ENCODE measurements around the gene FBXO22. TPM values are rescaled to one million over a fixed set of nuclear protein-coding genes. Genes with fewer than 3 reads are reported as not detected.

FBXO22 gene
- total RNA-seq, 1 donor from 2014 or later: 40.6 TPM

DNA sequence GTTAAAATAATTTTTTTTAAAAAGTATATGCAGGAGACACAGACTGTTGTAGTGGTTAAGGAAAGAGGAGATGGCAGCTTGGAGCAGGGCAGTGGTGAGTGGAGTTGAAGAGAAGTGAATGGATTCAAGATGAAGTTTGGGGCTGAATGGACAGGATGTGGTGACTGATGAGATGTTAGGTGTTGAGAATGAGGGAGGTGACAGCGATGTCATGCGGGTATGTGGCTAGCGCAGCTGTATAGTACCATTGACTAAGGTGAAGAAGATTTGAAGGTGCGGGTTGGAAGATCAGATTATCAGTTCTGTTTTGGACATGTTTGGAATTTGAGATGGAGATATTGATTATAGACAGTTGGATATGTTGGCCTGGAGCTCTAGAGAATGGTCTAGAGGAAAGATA lies 20.1 kb downstream of the FBXO22 start:
- DNase-seq (ENCODE audit: low spot score in 2 of 2, unreplicated experiment in 2 of 2): no peak
- TF ChIP-seq, protein P1, sequence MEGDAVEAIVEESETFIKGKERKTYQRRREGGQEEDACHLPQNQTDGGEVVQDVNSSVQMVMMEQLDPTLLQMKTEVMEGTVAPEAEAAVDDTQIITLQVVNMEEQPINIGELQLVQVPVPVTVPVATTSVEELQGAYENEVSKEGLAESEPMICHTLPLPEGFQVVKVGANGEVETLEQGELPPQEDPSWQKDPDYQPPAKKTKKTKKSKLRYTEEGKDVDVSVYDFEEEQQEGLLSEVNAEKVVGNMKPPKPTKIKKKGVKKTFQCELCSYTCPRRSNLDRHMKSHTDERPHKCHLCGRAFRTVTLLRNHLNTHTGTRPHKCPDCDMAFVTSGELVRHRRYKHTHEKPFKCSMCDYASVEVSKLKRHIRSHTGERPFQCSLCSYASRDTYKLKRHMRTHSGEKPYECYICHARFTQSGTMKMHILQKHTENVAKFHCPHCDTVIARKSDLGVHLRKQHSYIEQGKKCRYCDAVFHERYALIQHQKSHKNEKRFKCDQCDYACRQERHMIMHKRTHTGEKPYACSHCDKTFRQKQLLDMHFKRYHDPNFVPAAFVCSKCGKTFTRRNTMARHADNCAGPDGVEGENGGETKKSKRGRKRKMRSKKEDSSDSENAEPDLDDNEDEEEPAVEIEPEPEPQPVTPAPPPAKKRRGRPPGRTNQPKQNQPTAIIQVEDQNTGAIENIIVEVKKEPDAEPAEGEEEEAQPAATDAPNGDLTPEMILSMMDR (IDR thresholded peaks at IDR 0.05; ENCODE audit: unreplicated experiment): no peak
- Mint-ChIP-seq H3K27ac (no peak overlapping the region), H3K4me3 (no peak overlapping the region), H3K36me3 (peaks cover 17% of the 10 kb centered on the region), H3K4me1 (peaks cover 9% of the 10 kb centered on the region), H3K9me3 (no peaks in the 10 kb centered on the region), H3K27me3 (ENCODE audit: low read depth) (no peaks in the 10 kb centered on the region)

DNA sequence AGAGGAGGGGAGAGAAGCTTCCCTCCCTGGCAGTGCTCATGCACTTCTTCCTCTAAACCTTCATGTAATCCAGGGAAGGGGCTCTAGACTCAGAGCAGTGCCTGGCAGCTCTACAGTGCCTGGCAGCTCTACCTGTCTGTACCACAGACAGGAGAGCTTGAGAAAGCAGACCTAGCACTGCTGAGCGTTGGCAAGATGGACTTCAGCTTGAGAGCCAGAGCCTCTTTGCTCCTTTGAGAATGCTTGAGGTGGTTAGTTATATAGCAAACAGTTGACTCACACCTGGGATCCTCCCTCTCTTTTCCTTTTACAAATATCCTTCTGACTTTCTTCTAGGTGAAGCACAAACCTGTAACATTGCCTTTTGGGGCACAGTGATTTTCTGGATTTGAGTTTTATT lies 20.9 kb downstream of the FBXO22 start:
- no peak for DNase-seq (ENCODE audit: low spot score in 2 of 2, unreplicated experiment in 2 of 2)
- H3K4me3 Mint-ChIP-seq: no peak overlapping the region
- H3K27ac Mint-ChIP-seq: no peak overlapping the region
- H3K4me1 Mint-ChIP-seq: peaks cover 9% of the 10 kb centered on the region
- TF ChIP-seq, protein P1 (IDR thresholded peaks at IDR 0.05; ENCODE audit: unreplicated experiment): no peak
- H3K27me3 Mint-ChIP-seq (ENCODE audit: low read depth): no peaks in the 10 kb centered on the region
- peaks cover 17% of the 10 kb centered on the region for H3K36me3 Mint-ChIP-seq
- H3K9me3 Mint-ChIP-seq: no peaks in the 10 kb centered on the region

DNA sequence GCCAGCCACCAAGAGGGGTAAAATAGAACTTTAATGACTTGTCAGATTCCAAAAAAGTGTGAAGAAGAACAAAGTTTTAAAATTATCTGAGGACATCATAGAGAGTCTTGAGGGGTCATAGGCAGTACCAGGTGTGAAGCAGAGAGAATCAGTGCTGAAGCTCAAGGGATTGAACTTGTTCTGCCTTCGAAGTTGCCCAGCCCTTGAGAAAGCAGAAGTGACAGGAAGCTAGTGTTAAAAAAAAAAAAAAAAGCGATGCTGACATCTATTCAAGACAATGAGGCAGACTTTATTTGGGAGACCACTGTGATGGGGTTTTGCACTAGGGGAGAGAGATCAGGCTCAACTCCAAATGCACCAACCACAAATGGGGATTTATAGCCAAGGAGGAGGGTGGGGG lies 21.8 kb downstream of the FBXO22 start:
- H3K4me1 Mint-ChIP-seq: peaks cover 16% of the 10 kb centered on the region
- H3K4me3 Mint-ChIP-seq: no peak overlapping the region
- TF ChIP-seq, protein P1 (IDR thresholded peaks at IDR 0.05; ENCODE audit: unreplicated experiment): no peak
- DNase-seq (ENCODE audit: low spot score in 2 of 2, unreplicated experiment in 2 of 2): no peak
- H3K27ac Mint-ChIP-seq: no peak overlapping the region
- H3K36me3 Mint-ChIP-seq: peaks cover 14% of the 10 kb centered on the region
- no peaks in the 10 kb centered on the region for H3K27me3 Mint-ChIP-seq (ENCODE audit: low read depth)
- no peaks in the 10 kb centered on the region for H3K9me3 Mint-ChIP-seq

DNA sequence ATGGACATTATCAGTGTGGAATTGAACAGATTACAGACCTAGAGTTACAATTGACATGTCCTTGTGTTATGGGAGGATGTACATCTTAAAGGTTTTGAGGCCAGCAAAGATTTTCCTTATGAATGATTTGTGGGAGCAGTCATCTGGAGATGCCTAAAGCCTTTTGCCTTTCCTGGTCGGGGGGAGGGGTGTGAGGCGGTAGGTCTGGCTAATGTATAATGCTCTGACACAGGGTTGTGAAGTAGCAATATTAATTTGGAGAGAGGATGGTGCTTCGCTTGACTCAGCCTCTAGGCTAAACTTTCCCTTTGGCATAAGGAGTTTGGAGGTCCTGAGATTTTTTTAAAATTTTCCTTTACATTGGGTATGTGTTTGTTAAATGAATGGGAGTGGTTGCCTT lies 23.3 kb downstream of the FBXO22 start:
- H3K4me3 Mint-ChIP-seq: no peak overlapping the region
- no peaks in the 10 kb centered on the region for H3K27me3 Mint-ChIP-seq (ENCODE audit: low read depth)
- H3K36me3 Mint-ChIP-seq: peaks cover 20% of the 10 kb centered on the region
- TF ChIP-seq, protein P1 (IDR thresholded peaks at IDR 0.05; ENCODE audit: unreplicated experiment): no peak
- DNase-seq (ENCODE audit: low spot score in 2 of 2, unreplicated experiment in 2 of 2): no peak
- H3K27ac Mint-ChIP-seq: no peak overlapping the region
- H3K4me1 Mint-ChIP-seq: peaks cover 17% of the 10 kb centered on the region
- no peaks in the 10 kb centered on the region for H3K9me3 Mint-ChIP-seq

DNA sequence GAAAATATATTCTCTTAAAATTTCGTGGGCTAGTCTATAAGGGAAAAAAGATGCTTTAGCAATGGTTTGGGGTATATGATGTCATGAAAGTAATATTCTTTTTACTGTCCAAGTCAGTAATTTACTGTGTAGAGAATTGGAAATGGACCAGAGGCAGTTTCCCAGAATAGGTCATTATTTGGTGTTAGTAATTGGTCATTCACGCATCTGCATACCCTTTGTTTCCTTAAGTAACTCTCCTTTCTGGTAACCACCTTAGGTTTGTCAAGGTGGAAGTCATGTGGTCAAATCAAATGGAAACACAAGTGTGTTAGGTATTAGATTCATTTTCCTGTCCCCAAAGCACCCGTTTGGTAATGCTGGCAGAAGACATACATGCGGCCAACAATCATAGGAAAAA lies 23.9 kb downstream of the FBXO22 start:
- H3K4me1 Mint-ChIP-seq: peaks cover 10% of the 10 kb centered on the region
- H3K36me3 Mint-ChIP-seq: peaks cover 20% of the 10 kb centered on the region
- no peaks in the 10 kb centered on the region for H3K27me3 Mint-ChIP-seq (ENCODE audit: low read depth)
- TF ChIP-seq, protein P1 (IDR thresholded peaks at IDR 0.05; ENCODE audit: unreplicated experiment): no peak
- DNase-seq (ENCODE audit: low spot score in 2 of 2, unreplicated experiment in 2 of 2): no peak
- no peak overlapping the region for H3K27ac Mint-ChIP-seq
- H3K4me3 Mint-ChIP-seq: no peak overlapping the region
- H3K9me3 Mint-ChIP-seq: no peaks in the 10 kb centered on the region
